Raji (cell line): ENCODE data around the gene AK5.

Experiments used
- POLR2A ChIP-seq: IDR thresholded peaks from 2 replicates; pipeline ENCODE4 v1.6.1; 2011; ENCODE audit warnings: low read depth, low read length, control low read depth; ENCODE audit not compliant: insufficient read depth

The AK5 gene

DNA sequence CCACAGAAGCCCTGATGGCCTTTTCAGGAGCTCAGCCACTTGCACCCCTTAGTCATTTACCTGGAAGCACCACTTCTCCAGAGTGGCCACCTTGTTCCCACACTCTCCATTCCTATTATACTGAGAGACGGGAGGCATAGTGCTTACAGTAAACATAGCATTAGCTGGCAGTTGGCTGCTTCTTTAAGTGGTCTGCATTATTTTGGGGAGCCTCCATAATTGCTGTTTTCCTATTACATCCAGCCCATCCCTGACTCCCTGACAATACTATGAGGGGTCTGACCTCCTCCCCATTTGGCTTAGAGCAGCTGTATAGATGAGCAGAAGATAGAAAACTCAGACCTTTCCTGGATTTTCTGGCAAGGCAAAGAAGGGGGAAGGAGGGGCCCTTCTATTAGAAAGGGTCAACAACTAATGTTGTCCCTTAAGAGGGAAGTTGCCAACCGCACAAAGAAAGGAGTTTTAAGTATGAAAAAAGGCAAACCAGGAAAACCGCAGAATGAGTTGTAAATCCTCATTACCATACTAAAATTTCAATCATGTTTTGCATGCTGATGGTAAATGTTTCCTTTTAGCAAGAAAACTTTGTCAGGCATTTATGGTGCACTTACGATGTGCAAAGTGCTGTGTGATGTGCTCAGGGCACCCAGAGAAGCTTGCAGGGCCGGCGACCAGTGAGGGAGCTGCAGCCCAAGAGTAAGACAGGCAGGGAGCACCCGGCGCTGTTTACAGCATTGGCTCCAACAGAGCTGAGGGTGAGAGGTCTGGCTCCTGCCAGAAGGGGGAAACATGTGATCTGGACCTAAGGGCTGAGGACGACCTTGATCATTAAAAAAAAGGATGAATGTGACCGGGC, 233.3 kb downstream of the AK5 start:
- no peak for TF ChIP-seq POLR2A

DNA sequence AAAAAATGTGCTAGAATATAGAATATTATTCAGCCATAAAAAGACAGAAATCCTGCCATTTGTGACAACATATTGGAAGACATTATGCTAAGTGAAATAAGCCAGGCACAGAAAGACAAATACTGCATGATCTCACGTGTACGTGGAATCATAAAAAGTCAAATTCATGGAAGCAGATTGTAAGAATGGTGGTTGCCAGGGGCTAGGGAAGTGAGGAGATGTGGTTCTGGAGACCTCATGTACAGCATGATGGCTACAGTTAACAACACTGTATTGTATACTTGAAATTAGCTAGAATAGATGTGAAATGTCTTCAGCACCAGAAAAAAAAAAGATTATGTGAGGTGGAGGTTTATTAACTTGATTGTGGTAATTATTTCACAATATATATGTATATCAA, 234.3 kb downstream of the AK5 start:
- TF ChIP-seq POLR2A, result no peak

DNA sequence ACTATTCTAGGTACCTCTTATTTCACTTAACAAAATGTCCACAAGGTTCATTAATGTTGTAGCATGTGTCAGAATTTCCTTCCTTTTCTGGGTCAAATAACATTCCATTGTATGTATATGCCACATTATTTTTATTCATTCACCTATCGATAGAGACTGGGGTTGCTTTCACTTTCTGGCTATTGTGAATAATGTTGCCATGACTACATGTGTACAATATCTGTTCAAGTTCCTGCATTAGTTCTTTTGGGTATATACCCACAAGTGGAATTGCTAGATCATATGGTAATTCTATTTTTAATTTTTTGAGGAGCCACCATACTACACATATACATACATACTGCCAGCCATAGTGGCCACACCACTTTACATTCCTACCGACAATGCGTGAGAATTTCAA, 242.2 kb downstream of the AK5 start:
- TF ChIP-seq POLR2A, result no peak

DNA sequence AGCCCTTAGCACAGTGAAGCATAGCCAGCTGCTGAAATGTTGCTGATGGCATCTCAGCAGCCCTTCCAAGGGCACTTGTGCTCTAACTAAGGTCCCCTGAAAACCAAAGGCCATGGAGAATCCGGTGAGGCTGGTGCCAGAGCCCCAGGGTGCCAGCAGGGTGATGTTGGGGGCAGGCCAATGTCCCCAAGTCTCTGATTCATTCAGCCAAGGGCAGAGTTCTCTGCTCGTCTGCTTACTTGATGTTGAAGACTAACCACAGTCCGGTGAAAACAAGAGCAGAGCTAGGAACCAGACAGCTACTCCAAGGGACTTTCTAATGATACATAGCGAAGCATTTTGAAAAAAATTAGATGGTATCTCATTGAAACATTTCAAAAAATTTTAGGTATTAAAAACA, 250.8 kb downstream of the AK5 start:
- TF ChIP-seq POLR2A, result no peak

DNA sequence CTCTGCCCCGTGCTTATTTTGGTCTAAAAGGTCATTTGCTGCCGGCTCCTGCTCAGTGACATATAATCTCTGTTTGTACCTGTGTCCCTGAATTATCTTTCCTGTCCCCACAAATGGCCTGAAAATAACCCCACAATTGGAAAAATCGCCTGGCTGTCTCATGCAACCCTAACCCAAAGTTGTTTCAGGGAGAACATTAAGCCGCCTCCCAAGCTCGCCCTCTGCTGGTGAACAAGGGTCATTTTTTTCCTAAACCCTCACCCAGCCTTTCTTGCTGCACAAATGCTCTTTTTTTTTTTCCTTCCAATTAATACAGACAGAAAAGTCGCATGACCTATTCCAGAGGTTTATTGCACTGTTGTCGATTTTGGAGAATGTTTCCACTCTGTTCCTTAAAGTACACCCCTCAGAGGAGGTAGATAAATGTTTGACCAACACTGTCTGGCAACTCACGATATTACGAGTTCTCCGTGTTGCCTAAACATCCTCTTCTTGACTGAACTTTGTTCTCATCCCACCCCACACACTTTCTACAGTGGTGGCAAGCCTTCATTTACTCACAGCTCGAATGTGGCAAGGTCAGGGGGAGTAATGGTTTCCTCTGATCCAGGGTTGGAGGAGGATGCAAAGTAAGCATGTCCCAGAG, 252.0 kb downstream of the AK5 start:
- no peak for TF ChIP-seq POLR2A

DNA sequence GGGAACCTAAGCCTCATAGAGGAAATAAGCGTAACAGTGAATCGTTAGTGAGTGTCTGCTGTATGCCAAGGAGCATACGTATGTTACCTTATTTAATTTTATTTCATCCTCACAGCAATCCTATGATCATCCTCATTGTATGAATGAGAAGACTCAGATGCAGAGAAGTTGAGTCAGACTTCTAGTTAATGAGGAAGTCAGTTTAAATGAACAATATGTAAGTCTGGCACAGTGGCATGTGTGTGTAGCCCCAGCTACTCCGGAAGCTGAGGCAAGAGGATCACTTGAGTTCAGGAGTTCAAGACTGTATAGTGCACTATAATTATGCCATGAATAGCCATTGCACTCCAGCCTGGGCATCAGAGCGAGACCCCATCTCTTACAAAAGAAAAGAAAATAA, 252.6 kb downstream of the AK5 start:
- TF ChIP-seq POLR2A, result no peak

DNA sequence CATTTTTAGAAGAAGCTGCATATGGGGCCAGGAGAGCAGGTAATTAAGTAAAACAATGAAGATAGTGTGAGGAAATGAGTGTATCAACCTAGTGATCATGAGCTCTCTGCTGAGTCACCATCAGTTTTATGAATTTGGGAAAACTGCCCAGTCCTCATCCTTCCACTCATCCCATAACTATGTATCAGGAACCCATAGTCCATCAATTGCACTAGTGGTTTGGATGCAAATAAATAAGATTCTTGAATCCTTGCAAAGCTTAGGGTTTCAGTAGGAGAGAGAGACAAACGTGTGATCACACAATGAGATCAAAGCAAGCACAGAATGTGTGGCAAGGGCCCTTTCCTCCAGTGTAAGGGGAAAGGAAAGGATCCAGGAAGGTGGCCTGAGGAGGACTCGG, 255.0 kb downstream of the AK5 start:
- TF ChIP-seq POLR2A, result no peak

DNA sequence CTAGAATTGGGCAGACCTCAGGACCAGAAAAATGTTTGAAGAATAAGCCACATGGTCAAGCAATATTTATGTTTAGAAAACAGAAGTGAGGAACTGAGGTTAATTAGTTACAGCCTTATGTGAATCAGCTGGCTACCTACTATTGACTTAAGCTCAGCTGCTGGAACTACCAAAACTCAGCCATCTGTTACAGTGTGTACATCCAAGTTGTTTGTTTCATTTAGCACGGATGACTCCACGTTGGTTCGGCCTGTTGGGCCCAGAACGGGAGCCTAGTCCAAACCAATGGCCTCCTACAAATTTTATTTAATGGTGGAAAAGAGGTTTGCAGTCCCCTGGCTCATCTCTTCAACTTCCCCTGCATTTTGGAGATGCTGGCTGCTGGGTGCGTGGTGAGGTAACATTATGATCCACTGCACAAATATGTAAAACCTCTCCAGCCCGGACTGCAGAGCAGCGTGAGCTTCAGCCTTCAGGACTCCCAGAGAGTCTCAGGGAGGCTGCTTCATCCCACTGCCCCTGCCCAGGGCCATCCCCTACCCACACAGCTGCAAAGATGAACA, 257.2 kb downstream of the AK5 start:
- TF ChIP-seq POLR2A, result no peak

DNA sequence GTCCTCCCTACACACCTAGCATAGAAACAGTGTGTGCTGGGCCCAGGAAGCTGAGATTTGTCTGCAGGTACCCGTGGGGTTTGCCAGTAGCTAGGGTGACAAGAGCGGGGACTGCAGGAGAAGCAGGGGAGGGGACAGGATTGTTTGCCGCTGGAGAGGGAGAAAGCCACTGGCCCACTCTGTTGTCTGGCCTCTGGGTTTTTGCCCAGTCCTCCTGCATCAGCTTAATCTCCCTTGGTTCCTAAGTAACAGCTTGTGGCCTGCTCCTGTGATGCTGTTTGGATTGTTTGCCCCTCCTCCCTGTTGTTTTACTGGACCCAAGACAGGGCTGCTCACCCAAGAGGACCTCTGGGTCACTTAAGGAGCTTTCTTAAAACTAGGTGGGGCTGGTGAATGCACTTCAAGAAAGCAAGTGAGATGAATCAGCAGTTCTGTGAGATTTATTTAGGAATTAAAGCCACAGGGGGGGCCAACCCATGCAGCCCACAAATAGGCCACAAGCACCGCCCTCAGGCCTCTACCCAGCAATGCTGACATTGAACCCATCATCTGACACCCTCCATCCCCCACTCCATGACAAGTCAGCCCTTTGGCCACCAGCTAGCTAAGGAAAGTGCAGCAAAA, 257.8 kb downstream of the AK5 start:
- TF ChIP-seq POLR2A, result no peak

DNA sequence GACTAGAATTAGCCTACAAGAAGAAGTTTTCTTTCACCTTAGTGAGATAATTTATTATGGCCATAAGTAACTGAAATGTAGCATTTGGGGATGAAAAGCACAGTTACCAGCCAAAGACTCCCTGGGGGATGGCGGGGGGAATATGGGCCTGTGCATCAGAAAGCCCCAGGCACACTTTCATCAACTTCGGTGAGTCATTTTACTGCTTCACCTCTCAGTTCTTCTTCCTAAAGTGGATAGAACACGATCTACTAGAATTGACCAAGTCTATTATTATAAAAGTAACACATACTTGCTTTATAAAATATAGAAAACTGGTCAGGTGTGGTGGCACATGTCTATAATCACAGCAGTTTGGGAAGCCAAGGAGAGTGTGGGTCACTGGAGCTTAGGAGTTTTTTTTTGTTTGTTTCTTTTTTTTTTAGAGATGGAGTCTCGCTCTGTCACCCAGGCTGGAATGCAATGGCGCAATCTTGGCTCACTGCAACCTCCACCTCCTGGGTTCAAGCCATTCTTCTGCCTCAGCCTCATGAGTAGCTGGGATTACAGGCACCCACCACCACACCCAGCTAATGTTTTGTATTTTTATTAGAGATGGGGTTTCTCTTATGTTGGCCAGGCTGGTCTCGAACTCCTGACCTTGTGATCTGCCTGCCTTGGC, 258.8 kb downstream of the AK5 start:
- no peak for TF ChIP-seq POLR2A

DNA sequence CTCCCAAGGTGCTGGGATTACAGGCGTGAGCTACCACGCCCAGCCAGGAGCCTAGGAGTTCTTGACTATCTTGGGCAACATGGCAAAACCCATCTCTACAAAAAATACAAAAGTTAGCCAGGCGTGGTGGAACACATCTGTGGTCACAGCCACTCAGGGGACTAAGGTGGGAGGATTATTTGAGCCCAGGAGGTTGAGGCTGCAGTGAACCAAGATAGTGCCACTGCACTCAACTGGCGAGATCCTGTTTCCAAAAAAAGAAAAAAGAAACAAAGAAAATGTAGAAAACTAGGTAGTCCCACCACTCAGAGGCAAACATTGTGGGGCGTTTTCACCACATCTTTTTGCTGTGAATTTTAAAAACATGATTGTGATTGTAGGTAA, 259.3 kb downstream of the AK5 start:
- TF ChIP-seq POLR2A, result no peak

DNA sequence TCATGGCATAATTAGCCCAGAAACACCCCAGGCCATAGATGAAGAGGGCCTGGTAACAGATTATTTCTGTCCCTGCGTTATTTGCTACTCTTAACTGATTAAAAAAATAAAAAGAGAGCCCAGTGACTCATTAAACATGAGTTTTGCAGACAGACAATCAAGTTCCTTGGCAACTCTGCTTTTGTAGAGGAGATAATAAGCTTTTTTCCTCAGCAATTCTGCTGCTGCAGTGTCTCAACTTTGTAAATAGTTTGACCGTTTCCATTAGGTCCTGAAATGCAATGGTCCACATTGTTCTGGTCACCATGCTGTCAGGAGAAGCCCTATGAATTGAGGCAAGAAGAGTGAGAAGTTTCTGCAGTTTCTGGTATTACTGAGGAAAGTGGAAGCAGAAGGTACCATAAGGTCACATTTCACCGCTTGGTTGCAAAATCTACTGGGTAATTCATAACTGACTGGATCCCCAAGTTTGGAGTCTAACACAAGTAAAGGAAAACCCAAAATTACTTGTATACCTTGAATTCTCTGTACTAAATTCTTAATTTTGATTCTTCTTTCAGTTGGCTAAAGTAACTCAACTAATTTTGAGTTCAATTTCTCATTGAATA, 261.1 kb downstream of the AK5 start:
- TF ChIP-seq POLR2A, result no peak

DNA sequence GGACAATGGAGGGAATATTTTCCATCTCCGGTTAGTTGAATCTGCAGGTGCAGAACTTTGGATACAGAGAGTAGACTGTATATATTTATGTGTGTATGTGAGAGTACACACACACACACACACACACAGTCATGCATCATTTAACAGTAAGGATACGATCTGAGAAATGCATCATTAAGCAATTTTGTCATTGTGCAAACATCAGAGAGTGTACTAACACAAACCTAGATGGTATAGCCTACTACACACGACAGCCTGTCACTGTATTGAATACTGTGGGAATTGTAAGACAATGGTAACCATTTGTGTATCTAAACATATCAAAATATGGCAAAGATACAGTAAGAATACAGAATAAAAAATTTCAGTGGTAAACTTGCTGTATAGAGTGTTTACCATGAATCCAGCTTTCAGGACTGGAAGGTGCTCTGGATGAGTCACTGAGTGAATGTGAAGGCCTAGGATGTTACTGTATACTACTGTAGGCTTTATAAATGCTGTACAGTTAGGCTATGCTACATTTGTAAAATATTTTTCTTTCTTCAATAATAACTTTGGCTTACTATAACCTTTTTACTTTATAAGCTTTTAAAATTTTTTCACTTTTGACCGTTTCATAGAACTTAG, 262.1 kb downstream of the AK5 start:
- TF ChIP-seq POLR2A, result no peak

DNA sequence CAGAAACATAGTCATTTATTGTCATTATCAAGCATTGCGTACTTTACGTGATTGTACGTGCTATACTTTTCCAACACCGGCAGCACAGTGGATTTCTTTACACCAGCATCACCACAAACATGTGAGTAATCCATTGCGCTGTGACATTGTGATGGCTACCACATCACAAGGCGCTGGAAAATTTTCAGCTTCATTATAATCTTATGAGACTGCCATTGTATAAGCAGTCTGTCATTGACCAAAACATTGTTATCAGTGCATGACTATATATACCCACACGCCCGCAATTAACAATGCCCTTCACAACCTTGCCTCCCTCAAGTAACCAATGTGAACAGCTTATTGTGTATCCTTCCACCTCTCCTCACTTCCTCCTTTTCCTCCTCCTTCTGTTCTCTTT, 263.0 kb downstream of the AK5 start:
- no peak for TF ChIP-seq POLR2A
